Stimulated activated CD4-positive, alpha-beta T cell treated with anti-CD3 and anti-CD28 coated beads, Interleukin-1b, Interleukin-23, amount 100 ng/mL, for 24 hours (primary cell): ENCODE results near the gene GPR61.

Experiments used
- DNase-seq, 4 experiments: peaks; one replicate each; pipeline ENCODE4 v3.0.0-alpha.2; 2020; ENCODE audit warnings: low read depth in 4 of 4, low spot score in 1 of 4

Gene GPR61

GRCh38 chr1:109564194-109564878 is 24.7 kb downstream of the GPR61 start:
- no peak for DNase-seq

GRCh38 chr1:109565241-109565640 is 25.6 kb downstream of the GPR61 start:
- DNase-seq = no peak

- DNase-seq = no peak
These were observed 27.3 kb downstream of the GPR61 start for GRCh38 chr1:109566982-109567381.

- no peak for DNase-seq
These were observed 28.4 kb downstream of the GPR61 start for GRCh38 chr1:109567877-109568672.

GRCh38 chr1:109569323-109569722 is 29.7 kb downstream of the GPR61 start:
- DNase-seq = no peak

- no peak for DNase-seq
These were observed 30.7 kb downstream of the GPR61 start for GRCh38 chr1:109570414-109570813.

- DNase-seq = no peak
These were observed 34.1 kb downstream of the GPR61 start for GRCh38 chr1:109573785-109574184.

GRCh38 chr1:109578947-109579443 is 39.3 kb downstream of the GPR61 start:
- no peak for DNase-seq

- no peak for DNase-seq
These were observed 39.8 kb downstream of the GPR61 start for GRCh38 chr1:109579491-109579890.

GRCh38 chr1:109582021-109582420 is 42.3 kb downstream of the GPR61 start:
- DNase-seq = no peak

- no peak for DNase-seq
These were observed 45.1 kb downstream of the GPR61 start for GRCh38 chr1:109584766-109585165.

- DNase-seq = no peak
These were observed 46.4 kb downstream of the GPR61 start for GRCh38 chr1:109586055-109586454.

- DNase-seq = no peak
These were observed 49.5 kb downstream of the GPR61 start for GRCh38 chr1:109589177-109589576.

GRCh38 chr1:109589679-109590078 is 50.0 kb downstream of the GPR61 start:
- DNase-seq = no peak

- no peak for DNase-seq
These were observed 53.2 kb downstream of the GPR61 start for GRCh38 chr1:109592916-109593315.

GRCh38 chr1:109595531-109595930 is 55.9 kb downstream of the GPR61 start:
- no peak for DNase-seq
